ENCODE results near the gene TBC1D1.

Gene TBC1D1

DNA sequence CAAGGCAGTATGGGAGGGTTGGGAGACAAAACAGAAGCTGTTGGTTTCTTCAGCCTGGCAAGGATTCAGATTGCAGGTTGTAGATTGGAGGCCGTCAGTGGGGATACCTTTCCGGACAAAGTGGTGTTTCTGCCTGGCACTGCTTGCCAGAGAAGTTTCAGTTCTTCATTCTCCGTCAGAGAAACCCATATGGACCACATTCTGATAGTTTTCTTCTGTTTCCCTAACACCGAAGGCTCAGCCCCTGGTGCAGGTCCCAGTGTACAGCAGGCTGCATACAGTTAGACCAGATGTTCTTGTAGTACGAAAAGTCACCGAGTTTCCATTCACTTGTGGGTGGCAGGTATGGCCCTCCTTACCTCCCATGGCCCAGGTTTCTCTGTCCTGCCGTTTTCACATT, 176.6 kb downstream of the TBC1D1 start:
- no peak for DNase-seq (ENCODE audit: low read depth)
- TF ChIP-seq, protein P1, sequence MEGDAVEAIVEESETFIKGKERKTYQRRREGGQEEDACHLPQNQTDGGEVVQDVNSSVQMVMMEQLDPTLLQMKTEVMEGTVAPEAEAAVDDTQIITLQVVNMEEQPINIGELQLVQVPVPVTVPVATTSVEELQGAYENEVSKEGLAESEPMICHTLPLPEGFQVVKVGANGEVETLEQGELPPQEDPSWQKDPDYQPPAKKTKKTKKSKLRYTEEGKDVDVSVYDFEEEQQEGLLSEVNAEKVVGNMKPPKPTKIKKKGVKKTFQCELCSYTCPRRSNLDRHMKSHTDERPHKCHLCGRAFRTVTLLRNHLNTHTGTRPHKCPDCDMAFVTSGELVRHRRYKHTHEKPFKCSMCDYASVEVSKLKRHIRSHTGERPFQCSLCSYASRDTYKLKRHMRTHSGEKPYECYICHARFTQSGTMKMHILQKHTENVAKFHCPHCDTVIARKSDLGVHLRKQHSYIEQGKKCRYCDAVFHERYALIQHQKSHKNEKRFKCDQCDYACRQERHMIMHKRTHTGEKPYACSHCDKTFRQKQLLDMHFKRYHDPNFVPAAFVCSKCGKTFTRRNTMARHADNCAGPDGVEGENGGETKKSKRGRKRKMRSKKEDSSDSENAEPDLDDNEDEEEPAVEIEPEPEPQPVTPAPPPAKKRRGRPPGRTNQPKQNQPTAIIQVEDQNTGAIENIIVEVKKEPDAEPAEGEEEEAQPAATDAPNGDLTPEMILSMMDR (conservative IDR thresholded peaks at IDR 0.05; ENCODE audit: low read length) = no peak
- no peak overlapping the region for H3K4me3 ChIP-seq (ENCODE audit: low read length)

- H3K4me3 ChIP-seq (ENCODE audit: low read length) = no peak overlapping the region
- TF ChIP-seq, protein P1 (conservative IDR thresholded peaks at IDR 0.05; ENCODE audit: low read length) = no peak
- DNase-seq (ENCODE audit: low read depth) = no peak
Measured at GRCh38 chr4:38068107-38068506, 177.2 kb downstream of the TBC1D1 start.

DNA sequence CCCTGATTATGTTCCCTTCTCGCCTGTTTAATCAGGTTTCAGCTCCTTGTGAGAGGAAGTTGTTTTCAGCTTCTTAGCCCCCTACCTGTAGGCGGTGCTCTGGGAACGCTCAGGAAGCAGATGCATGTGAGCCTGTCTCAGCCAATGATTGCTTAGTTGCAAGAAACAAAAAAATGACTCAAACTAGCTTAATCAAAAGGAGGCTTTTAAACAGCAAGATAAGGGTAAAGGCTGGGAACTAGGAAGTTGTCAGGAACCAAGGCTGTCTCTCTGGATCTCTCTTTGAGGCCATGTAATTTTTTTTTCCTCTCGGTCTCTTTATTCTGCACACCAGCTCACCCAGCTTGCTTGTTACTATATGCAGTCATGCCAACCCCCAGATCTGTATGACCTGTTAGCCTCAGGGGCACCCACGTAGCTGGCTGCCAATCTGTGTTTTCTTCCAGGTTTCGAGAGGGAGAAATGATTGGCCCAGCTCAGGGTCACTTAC, 178.4 kb downstream of the TBC1D1 start:
- TF ChIP-seq, protein P1 (conservative IDR thresholded peaks at IDR 0.05; ENCODE audit: low read length) = peak; percentile 25
- no peak overlapping the region for H3K4me3 ChIP-seq (ENCODE audit: low read length)
- DNase-seq (ENCODE audit: low read depth) = no peak

- DNase-seq (ENCODE audit: low read depth) = peak; percentile 38
- H3K4me3 ChIP-seq (ENCODE audit: low read length) = no peak overlapping the region
- TF ChIP-seq, protein P1 (conservative IDR thresholded peaks at IDR 0.05; ENCODE audit: low read length) = no peak
Measured at GRCh38 chr4:38071801-38072431, 181.0 kb downstream of the TBC1D1 start.

- DNase-seq (ENCODE audit: low read depth) = no peak
- H3K4me3 ChIP-seq (ENCODE audit: low read length) = no peak overlapping the region
- TF ChIP-seq, protein P1 (conservative IDR thresholded peaks at IDR 0.05; ENCODE audit: low read length) = no peak
Measured at GRCh38 chr4:38072578-38072977, 181.7 kb downstream of the TBC1D1 start.

- peak; percentile 59 for DNase-seq (ENCODE audit: low read depth)
- H3K4me3 ChIP-seq (ENCODE audit: low read length) = no peak overlapping the region
- TF ChIP-seq, protein P1 (conservative IDR thresholded peaks at IDR 0.05; ENCODE audit: low read length) = no peak
Measured at GRCh38 chr4:38073596-38074234, 182.8 kb downstream of the TBC1D1 start.

Measured in AG10803 (cell line).